A673 (cell line): ENCODE measurements around the gene RAB11FIP3. TPM values are rescaled to one million over a fixed set of nuclear protein-coding genes. Genes with fewer than 3 reads are reported as not detected.

Experiments used
- BruUV-seq: library from RNA; stranded (reverse); fragments of 400-500 nt; replicated peaks from 2 replicates; lab custom pipeline; 2021; lab: Mats Ljungman, UMichigan
- CTCF ChIA-PET: fragments of 300-600 bp; sonication (Branson Sonifier 250); formaldehyde crosslinking; loops from one replicate; lab custom pipeline; 2022; ENCODE audit warnings: antibody characterized with exemption; lab: Charles Lee
- POLR2A ChIA-PET: fragments of 300-600 bp; sonication (Branson Sonifier 250); formaldehyde crosslinking; loops from one replicate; lab custom pipeline; 2022; ENCODE audit warnings: antibody characterized with exemption; ENCODE audit not compliant: low non-redundant PET; lab: Charles Lee
- DNase-seq: peaks from one replicate; pipeline ENCODE4 v3.0.0-alpha.2; 2015; ENCODE audit warnings: low spot score
- H3K27ac ChIP-seq: fragments of 200-600 bp; sonication (generic); 2 replicates; pipeline ENCODE4 v1.5.1; 2016; ENCODE audit warnings: mixed run types, low read depth, mild to moderate bottlenecking, mixed read lengths, antibody characterized with exemption, low read length; ENCODE audit not compliant: poor library complexity, severe bottlenecking
- H3K27me3 ChIP-seq: fragments of 200-600 bp; sonication (generic); replicated peaks from 2 replicates; pipeline ENCODE4 v1.6.1; 2017; ENCODE audit warnings: mixed run types, low read depth, mild to moderate bottlenecking, mixed read lengths, antibody characterized with exemption, low read length; ENCODE audit not compliant: insufficient read depth, poor library complexity
- H3K36me3 ChIP-seq: fragments of 200-600 bp; sonication (generic); 2 replicates; pipeline ENCODE4 v1.6.1; 2016; ENCODE audit warnings: mixed run types, mild to moderate bottlenecking, mixed read lengths, antibody characterized with exemption, low read length; ENCODE audit not compliant: insufficient read depth, poor library complexity, severe bottlenecking
- H3K4me1 ChIP-seq: fragments of 200-600 bp; sonication (generic); 2 replicates; pipeline ENCODE4 v1.6.1; 2017; ENCODE audit warnings: mixed run types, mild to moderate bottlenecking, mixed read lengths, antibody characterized with exemption, low read length; ENCODE audit not compliant: insufficient read depth, poor library complexity, severe bottlenecking
- H3K4me3 ChIP-seq: fragments of 200-600 bp; sonication (generic); 2 replicates; pipeline ENCODE4 v1.5.1; 2016; ENCODE audit warnings: low read depth, mixed run types, mild to moderate bottlenecking, mixed read lengths, low read length; ENCODE audit not compliant: poor library complexity, severe bottlenecking
- H3K9me3 ChIP-seq: fragments of 200-600 bp; sonication (generic); 2 replicates; pipeline ENCODE4 v1.6.1; 2016; ENCODE audit warnings: mixed run types, low read depth, mild to moderate bottlenecking, mixed read lengths, antibody characterized with exemption, low read length; ENCODE audit not compliant: poor library complexity, severe bottlenecking
- CTCF ChIP-seq: fragments of 300-800, 200-600 bp; sonication (generic); conservative IDR thresholded peaks from 2 replicates; pipeline ENCODE4 v1.5.1; 2017; ENCODE audit warnings: low read depth, mild to moderate bottlenecking, antibody characterized with exemption, low read length, moderate library complexity, mixed read lengths
- EZH2 ChIP-seq: fragments of 200-600 bp; sonication (generic); IDR thresholded peaks from 2 replicates; pipeline ENCODE4 v1.6.1; 2017; ENCODE audit warnings: borderline replicate concordance, low read depth, mild to moderate bottlenecking, mixed read lengths, antibody characterized with exemption, low read length; ENCODE audit not compliant: poor library complexity, severe bottlenecking
- intact Hi-C: fragments of 100-400 bp; cut with micrococcal nuclease; formaldehyde crosslinking; loops from one replicate; pipeline ENCODE4 v1.10.0; 2022; ENCODE audit not compliant: unreplicated experiment
- total RNA-seq: library from RNA; stranded (reverse); gene quantifications from 2 replicates; pipeline ENCODE4 v1.2.3, GENCODE V29; 2021

The RAB11FIP3 gene
- total RNA-seq, 1 experiment from 2014 or later, result 44.8 TPM

DNA sequence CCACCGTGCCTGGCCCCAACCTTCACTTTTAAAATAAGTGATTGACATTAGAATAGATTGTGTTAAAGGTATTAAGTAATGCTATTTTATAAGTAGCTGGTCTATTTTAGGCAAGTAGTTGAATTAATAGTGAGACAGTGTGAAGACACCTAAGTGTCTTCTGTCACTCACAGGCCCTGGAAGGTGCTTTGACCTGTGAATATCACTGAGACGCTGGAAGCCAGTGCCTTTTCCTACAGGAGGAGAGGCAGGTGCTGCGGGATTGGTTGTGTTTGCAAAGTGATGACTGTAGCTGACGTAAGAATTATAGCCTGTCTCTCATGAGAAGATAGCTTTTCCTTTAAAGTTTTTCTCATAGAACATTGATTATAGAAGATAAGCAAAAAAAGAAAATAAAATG lies 45.0 kb downstream of the RAB11FIP3 start:
- no peaks in the 10 kb centered on the region for H3K27me3 ChIP-seq
- no peaks in the 10 kb centered on the region for H3K36me3 ChIP-seq
- ChIA-PET POLR2A (no interaction called here), CTCF (no interaction called here)
- H3K9me3 ChIP-seq, result no peaks in the 10 kb centered on the region
- no peak overlapping the region for H3K27ac ChIP-seq
- TF ChIP-seq EZH2, result no peak
- TF ChIP-seq CTCF, result no peak
- no peak overlapping the region for H3K4me3 ChIP-seq
- no peak for DNase-seq
- intact Hi-C loops, result no loop called here
- BruUV-seq, result no TSS peak
- H3K4me1 ChIP-seq, result peaks cover 19% of the 10 kb centered on the region

DNA sequence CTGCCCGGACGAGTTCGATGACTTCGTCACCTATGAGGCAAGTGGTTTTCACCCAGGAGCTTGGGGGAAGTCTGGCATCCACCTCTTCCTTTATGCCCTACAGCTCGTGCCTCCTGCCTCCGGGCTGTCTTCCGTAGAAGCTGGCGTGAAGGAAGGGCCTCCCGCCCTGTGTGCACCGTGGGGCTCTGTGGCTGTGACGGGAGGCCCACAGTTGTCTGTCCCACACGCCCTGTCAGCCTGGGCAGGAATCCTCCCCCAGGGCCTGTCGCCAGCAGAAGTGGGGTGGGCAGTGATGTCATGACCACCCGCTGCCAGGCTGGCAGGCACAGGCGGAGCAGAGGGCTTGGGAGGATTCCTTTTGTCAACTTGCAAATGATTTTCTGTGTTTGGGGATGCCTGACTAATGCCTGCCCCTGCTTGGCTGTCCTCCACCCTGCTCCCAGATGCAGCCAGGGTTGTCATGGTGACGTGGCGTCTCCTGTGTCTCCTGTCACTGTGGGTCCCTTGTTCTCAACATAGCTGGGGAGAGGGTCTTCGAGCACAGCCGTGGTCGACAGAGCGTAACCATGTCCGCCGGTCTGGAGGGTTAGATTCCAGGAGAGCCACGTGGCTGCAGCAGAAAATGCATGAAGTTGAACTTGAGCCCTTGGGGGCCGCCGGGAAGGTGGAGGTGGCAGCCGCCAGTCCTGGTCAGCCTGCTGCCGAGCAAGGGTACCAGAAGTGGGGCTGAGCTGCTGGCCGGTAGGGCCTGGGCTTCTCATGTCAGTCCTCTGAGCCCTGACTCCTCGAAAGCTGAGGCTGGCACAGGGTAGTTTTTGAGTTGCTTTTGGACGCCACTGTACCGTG lies 46.1 kb downstream of the RAB11FIP3 start:
- Histone ChIP-seq H3K27me3 (no peaks in the 10 kb centered on the region), H3K4me3 (no peak overlapping the region), H3K9me3 (no peaks in the 10 kb centered on the region), H3K27ac (peak overlapping the region; percentile 41), H3K36me3 (no peaks in the 10 kb centered on the region), H3K4me1 (peaks cover 19% of the 10 kb centered on the region)
- DNase-seq, result peak; percentile 85
- ChIA-PET CTCF (no interaction called here), POLR2A (no interaction called here)
- intact Hi-C loops, result no loop called here
- BruUV-seq, result no TSS peak
- TF ChIP-seq CTCF (no peak), EZH2 (no peak)

- H3K36me3 ChIP-seq, result no peaks in the 10 kb centered on the region
- CTCF ChIA-PET, result no interaction called here
- H3K9me3 ChIP-seq, result no peaks in the 10 kb centered on the region
- DNase-seq, result no peak
- H3K4me3 ChIP-seq, result no peak overlapping the region
- no peak for TF ChIP-seq EZH2
- no peak for TF ChIP-seq CTCF
- H3K4me1 ChIP-seq, result peaks cover 19% of the 10 kb centered on the region
- no TSS peak for BruUV-seq
- no peaks in the 10 kb centered on the region for H3K27me3 ChIP-seq
- peak overlapping the region; percentile 41 for H3K27ac ChIP-seq
- POLR2A ChIA-PET, result no interaction called here
- intact Hi-C loops, result no loop called here
Observed at GRCh38 chr16:472199-472504, 46.7 kb downstream of the RAB11FIP3 start.
